HG02798 (cell line): ENCODE results near the gene RNASE7.

Source experiments
- ATAC-seq: cut with Tn5 transposase; IDR thresholded peaks from one replicate; pipeline ENCODE4 v1.9.1; 2021; ENCODE audit warnings: mild to moderate bottlenecking; ENCODE audit not compliant: unreplicated experiment, poor library complexity

Gene RNASE7

DNA sequence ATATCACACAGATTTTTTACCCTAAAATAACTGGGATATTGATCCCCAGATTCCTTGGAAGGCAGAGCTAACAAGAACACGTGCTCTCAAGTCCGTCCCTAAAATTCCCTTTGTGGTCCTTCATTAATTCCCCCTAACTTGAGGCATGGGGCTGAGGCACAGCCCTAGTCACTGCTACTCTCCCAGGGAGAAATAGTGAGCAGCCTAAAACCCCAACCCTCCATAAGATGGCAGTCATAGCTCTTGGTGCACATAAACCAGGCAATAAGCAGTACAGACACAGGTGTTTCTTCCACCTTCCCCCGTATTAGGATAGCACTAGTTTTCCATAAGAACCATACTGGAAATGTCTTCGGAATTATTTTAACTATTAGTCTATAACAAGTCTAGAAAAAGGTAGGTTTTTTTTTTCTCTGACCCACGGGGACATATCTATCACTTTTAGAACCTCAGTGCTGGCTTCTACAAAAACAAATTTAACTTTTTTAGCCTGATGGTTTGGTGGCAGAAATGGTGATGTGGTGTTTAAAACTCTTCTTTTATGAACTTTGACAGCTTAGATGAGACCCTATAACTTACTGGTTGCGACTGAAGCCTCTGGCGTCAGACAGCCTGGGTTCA, 24.8 kb downstream of the RNASE7 start:
- no peak for ATAC-seq

DNA sequence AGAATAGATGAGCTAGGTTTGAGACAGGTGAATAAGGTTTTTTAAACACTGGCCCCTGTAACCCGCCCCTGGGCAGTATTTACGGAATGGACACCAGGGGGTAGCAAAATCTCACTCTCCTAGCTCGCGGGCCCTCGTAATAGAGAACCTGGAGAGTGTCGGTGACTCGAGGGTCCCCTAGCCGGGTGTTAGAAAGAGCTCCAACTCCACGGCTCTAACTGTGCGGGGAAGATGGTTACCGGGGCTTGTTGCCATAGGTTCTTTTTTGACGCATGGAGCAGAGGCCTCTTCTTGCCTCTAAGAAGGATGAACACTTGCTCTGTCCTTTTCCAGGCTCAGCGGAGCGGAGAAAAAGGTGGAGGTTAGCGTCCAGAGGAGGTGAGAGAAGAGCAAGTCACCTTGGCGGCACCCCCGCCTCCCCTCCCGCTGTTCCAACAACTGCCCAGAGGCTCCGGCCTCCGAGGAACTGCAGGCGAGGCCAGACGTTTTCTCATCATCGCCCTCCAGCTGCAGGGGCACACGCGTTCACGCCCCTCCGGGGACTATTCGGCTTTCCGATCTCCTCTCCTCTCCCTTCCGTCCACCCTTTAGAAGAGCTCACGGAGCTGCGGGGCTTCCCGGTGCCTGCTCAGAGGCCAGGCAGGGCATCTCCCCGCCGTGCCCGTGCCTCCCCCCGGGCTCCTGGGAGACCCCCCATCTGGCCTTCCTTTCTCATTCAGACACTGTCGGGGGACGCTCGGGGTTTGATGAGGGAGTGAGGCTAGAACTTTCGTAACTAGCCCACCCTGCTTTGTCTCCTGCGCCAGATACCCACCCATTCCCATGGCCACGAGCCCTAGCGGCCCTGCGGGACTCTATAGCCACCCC, 26.6 kb downstream of the RNASE7 start:
- ATAC-seq = no peak

DNA sequence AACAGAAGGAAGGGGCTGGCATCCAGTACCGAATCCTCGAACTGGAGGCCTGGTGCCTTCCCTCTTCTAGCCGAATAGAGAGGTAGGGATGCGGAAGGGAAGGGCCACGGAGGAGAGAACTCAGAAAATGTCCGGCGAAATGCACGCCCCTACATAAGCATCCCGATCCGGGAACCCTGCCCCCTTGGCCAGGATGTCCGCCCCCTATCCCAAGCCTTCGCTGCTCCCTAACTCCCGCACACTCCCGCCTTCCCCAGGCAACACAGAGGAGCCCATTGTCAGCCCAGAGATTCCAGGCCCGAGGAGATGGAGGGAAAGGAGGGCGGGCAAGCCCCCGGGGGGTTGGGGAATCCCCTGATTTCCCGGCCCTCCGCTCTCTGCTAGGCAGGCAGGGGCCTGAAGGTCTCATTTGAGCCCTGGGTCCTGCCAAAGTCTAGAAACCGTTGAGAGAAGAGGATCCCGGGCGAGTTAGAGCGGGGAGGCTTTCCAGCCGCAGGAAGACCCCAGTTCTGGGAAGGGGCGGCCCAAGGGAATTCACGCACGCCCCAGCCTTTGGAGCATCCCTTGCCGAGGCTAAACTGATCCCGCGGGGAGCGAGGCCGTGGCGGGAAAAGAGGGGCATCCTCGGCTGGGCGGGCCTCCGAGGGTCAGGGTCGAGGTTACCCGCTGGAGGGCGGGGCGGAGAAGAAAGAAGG, 27.4 kb downstream of the RNASE7 start:
- no peak for ATAC-seq

DNA sequence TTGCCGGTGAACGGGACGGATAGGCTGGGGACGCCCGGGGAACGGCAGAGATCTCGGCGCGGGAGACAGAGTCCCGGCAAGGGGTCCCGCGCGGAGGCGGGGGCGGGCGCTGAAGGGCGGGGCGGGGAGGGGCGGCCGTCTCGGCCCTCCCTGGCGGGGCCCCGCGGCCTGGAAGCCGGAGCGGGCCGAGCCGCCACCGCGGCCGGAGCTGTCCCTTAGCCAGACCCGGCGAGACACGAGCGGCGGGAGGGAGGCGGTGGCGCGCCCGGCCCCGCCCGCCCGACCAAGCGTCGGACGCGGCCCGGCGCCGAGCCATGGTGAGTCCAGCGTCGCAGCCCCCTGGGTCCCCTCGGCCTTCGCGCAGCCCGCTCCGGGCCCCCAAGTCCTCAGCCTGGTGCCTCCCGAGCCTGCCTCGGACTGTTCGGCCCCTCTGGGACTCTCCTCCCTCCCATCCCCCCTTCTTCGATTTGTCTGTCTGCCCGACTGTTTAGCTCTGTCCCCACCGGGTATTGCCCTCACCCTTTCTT, 28.0 kb downstream of the RNASE7 start, which contains the start of gene ARHGEF40:
Gene ARHGEF40, plus strand, starts transcription at position 222 of the 527 bp plus-strand sequence. Its CDS starts 93 bp downstream, at position 315.
- no peak for ATAC-seq

DNA sequence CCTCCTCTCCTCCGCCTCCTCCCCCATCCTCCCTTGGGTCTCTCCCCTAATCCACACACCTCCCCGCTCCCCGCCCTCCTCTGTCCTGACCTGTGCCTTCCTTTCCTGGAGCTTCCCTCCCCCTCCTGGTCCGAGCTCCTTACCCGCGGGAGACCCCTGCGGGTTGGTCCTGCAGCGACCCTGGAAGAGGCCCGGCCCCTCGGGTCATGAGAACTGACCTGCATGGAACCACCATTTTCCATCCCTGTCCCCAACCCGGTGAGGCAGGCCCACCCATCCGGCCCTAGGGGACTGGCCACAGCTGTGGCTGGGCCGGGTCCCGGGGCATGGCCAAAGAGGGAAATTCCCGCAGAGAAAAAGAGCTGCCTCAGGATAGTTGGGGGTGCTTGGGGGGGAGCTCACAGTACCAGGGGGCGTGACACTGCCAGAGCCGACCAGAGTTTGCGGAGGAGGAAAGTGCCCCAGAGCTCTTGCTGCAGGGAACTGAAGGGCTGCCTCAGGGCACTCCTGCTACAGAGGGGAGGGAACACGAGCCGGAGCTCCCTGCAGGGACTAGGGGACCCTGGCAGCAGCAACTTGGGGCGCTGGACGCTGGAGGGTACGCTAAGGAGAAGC, 28.6 kb downstream of the RNASE7 start:
- ATAC-seq = peak; percentile 7

DNA sequence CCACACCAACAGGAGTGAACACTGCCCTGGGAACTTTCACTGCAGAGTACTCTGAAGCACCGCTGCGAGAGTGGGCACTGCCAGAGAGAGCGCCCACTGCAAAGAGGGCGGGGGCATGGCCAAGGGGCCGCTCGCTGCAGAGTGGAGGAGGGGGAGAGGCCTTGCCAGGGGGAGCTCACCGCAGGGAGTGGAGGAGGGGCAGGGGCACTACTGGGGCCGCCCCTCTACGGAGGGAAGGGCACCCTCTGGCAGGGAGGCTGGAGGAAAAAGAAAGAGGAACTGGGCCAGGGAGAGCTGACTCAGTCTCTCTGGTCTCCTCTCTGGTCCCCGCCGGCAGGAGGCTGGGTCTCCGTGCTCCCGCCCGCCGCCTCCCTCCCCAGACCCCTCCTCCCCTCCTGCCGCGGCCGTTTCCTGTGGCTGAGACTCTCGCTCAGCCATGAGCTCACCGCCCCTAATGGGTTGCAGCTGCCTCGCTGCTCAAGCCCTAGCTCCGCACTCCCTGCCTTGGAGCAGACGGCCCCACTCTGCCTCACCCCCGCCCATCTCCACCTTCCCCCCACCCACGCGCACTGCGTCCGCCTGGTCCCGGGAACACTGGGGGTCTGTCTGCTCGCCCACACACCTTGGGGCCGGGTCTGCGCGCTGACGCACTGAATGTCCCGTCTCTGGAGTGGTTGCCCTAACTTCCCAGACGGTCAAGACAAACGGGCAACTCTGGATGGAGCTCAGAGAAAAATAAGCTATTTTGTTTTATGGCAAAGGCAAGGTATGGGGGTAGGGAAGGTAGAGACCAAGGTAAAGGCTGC, 29.3 kb downstream of the RNASE7 start:
- ATAC-seq = peak; percentile 69

DNA sequence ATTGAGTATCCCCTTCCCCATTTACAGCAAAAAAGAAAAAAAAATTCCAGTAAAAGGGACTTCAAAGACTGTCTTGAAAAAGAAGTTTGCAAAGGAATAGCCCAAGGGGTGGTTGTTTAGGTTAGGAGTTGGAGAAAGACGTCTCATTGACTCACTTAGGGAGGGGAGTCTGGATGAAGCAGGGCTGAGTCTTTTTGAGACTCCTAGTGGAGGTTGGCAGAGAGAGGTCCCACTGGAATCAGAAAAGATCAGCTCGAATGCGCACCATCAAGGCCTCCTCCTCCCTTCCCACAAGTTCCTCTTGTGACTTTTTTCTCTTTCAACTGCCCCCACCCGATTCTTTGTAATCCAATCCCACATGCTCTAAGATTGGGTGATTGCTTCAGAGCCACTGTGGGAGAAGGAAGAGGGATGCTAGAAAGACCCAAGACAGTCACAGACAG, 29.9 kb downstream of the RNASE7 start:
- no peak for ATAC-seq

DNA sequence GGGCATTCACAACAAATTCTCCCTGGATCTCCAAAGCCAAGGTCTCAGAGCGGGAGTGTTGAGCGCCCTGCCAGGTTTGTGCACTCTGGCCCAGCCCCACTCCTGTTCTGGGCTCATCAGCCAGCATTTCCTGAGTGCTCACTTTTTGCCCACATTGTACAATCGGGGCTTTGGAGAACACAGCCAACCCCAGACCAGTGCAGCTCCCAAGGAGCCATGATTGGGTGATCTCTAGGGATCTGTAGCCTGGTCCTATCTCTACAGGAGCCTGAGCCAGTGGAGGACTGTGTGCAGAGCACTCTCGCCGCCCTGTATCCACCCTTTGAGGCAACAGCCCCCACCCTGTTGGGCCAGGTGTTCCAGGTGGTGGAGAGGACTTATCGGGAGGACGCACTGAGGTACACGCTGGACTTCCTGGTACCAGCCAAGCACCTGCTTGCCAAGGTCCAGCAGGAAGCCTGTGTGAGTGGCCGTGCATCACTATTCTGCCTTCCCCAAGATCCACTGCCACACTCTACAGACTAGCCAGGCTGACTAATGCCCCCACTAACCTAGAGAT, 30.7 kb downstream of the RNASE7 start:
- ATAC-seq = no peak

DNA sequence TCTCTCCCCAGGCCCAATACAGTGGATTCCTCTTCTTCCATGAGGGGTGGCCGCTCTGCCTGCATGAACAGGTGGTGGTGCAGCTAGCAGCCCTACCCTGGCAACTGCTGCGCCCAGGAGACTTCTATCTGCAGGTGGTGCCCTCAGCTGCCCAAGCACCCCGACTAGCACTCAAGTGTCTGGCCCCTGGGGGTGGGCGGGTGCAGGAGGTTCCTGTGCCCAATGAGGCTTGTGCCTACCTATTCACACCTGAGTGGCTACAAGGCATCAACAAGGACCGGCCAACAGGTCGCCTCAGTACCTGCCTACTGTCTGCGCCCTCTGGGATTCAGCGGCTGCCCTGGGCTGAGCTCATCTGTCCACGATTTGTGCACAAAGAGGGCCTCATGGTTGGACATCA, 31.8 kb downstream of the RNASE7 start:
- ATAC-seq = no peak

DNA sequence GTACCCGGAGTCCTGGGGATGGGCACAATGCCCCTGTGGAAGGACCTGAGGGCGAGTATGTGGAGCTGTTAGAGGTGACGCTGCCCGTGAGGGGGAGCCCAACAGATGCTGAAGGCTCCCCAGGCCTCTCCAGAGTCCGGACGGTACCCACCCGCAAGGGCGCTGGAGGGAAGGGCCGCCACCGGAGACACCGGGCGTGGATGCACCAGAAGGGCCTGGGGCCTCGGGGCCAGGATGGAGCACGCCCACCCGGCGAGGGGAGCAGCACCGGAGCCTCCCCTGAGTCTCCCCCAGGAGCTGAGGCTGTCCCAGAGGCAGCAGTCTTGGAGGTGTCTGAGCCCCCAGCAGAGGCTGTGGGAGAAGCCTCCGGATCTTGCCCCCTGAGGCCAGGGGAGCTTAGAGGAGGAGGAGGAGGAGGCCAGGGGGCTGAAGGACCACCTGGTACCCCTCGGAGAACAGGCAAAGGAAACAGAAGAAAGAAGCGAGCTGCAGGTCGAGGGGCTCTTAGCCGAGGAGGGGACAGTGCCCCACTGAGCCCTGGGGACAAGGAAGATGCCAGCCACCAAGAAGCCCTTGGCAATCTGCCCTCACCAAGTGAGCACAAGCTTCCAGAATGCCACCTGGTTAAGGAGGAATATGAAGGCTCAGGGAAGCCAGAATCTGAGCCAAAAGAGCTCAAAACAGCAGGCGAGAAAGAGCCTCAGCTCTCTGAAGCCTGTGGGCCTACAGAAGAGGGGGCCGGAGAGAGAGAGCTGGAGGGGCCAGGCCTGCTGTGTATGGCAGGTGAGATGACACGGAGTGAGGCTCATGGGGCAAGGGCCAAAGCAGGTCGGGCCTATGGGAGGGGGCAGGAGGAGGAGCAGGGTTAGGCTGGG, 32.5 kb downstream of the RNASE7 start:
- no peak for ATAC-seq

DNA sequence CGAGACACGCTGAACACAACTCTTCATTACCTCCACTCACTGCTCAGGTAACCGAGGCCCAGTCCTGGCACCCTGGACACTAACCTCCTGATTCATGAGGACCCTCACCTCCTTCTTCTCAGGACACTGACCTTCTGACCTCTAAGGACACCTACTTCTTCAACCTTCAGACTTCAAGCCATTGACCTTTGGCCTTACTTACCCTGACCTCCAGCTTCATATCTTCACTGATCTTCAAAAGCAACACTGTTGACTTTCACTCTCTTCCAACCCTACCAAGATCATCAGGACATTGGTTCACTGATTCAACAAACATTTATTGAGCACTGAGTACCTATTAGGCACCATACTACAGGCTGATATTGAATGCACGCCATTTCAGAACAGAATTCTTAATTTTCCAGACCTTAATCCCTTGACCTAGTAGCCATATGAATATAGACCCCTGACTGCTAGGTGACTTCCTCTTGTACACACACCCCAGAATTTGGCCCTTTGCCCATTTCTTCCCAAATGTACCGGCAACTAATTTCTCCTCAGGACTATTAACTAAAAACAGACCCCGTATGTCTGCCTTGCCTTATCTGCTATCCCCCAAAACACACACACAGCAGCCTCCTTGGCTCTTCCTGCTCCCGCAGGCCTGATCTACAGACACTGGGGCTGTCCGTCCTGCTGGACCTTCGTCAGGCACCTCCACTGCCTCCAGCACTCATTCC, 33.7 kb downstream of the RNASE7 start:
- no peak for ATAC-seq

DNA sequence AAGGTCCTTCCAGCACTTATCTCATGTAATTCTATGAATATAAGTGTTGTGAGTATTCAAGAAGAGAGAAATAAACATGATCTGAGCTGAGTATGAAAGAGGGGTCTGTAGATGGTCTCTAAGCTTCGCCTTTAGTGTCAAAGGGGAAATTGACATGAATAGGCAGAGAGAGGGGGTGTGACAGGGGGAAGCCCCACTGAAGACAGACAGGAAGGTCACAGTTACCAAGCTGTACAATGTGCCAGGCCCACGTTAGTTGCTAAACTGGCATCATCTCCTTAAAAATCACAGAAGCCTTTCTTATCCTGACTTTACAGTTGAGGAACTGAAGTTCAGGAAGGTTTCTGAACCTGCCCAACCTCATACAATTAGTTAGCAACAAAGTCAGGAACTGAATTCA, 35.5 kb downstream of the RNASE7 start:
- no peak for ATAC-seq

DNA sequence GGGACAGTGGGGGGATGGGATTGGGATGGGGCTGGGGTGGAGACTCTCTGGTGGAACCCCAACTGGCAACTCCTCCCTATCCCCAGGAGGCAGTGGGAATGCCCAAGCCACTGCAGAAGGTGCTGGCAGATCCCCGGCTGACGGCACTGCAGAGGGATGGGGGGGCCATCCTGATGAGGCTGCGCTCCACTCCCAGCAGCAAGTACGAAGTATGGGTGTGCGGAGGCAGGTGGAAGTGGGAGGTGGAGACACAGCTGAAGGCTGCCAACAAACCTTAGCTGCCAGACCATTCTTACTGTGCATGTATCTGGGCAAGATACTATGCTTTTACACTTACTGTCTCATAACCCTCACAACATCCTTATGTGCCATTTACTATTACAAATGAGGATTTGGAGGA, 36.1 kb downstream of the RNASE7 start:
- ATAC-seq = no peak

DNA sequence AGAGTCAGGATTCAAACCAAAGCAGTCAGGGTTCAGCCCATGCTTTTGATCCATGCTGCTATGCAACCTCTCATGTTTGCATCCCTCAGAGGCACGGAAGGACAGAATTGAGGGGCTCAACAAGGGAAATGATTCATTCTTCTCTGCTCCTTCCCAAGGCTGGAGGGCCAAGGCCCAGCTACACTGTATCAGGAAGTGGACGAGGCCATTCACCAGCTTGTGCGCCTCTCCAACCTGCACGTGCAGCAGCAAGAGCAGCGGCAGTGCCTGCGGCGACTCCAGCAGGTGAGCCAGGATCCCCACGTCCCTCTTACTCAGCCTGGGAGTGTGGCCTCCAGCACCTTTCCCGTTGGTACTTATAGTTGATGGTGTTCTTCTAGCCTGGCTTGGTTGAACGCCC, 36.6 kb downstream of the RNASE7 start:
- no peak for ATAC-seq

DNA sequence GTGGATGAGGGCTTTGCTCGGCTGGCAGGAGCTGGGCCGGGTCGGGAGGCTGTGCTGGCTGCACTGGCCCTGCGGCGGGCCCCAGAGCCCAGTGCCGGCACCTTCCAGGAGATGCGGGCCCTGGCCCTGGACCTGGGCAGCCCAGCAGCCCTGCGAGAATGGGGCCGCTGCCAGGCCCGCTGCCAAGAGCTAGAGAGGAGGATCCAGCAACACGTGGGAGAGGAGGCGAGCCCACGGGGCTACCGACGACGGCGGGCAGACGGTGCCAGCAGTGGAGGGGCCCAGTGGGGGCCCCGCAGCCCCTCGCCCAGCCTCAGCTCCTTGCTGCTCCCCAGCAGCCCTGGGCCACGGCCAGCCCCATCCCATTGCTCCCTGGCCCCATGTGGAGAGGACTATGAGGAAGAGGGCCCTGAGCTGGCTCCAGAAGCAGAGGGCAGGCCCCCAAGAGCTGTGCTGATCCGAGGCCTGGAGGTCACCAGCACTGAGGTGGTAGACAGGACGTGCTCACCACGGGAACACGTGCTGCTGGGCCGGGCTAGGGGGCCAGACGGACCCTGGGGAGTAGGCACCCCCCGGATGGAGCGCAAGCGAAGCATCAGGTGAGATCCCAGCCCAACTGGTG, 39.5 kb downstream of the RNASE7 start:
- no peak for ATAC-seq

DNA sequence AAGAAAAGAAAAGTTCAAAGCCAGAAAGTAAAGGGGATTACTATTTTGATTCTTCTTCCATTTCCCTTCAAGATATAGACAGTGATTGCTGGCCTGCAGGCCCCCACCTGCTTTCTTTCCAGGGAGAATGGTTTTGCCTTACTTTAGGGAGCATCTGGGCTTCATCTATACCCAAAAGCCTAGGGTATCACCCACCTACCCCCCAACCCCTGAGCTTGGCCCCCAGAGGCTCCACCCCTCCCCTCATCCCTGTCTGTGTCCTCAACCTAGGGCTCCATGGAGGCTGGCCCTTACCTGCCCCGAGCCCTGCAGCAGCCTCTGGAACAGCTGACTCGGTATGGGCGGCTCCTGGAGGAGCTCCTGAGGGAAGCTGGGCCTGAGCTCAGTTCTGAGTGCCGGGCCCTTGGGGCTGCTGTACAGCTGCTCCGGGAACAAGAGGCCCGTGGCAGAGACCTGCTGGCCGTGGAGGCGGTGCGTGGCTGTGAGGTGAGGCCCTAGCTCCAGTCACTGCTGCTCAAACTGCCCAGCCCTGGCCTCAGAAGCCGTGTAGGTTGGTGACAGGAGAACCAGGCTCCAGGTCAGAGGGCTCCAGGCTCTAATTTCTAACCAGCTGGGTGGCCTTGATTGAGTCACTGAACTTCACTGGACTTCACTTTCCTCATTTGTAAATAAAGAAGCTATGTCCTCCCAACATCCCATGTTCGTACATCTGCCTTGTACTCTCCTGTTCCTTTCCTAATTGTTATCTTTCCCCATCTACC, 41.6 kb downstream of the RNASE7 start:
- ATAC-seq = no peak

DNA sequence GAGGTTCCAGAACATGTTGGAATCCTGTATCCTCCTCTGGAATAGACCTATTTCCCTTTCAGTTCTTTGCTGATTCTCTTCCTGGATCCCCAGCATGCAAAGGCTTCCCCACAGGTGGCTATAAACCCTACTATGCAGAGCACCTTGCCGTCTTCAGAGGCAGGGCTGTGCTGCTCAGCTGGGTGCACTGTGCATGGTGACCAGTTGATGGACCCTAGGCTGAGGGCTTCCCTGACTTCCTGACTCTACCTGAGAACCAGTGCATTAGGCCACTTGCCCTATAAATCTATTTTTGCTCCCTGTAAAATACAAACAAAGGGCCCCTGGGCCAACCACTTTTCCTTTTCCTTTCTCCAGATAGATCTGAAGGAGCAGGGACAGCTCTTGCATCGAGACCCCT, 42.2 kb downstream of the RNASE7 start:
- ATAC-seq = no peak
